GM12878 (cell line): Measurements from ENCODE around the gene OSBPL10. TPM values are rescaled to one million over a fixed set of nuclear protein-coding genes. Genes with fewer than 3 reads are reported as not detected.

Experiments
- BMI1 ChIP-seq: fragments of 450-650 bp; IDR thresholded peaks from 2 replicates; pipeline ENCODE4 v1.6.1; 2016; ENCODE audit warnings: mild to moderate bottlenecking, moderate library complexity, borderline replicate concordance
- CHD1 ChIP-seq: IDR thresholded peaks from 2 replicates; pipeline ENCODE4 v1.6.1; 2012; ENCODE audit warnings: low read depth, low read length, improper control_type of control experiment
- DPF2 ChIP-seq: fragments of 450-650 bp; IDR thresholded peaks from 2 replicates; pipeline ENCODE4 v1.6.1; 2017; ENCODE audit warnings: mild to moderate bottlenecking
- EP300 ChIP-seq, 2 experiments: fragments of 150-350 bp in 1 of 2; IDR thresholded peaks; 2 replicates each; pipeline ENCODE4 v1.6.1; 2011 to 2012; ENCODE audit warnings: low read depth in 2 of 2, low read length in 2 of 2, borderline replicate concordance in 1 of 2, improper control_type of control experiment in 1 of 2, inconsistent platforms in 1 of 2; ENCODE audit not compliant: control insufficient read depth in 1 of 2
- IKZF1 ChIP-seq: fragments of 450-650 bp; conservative IDR thresholded peaks from 2 replicates; pipeline ENCODE4 v1.6.1; 2017; ENCODE audit warnings: antibody characterized with exemption, mild to moderate bottlenecking
- POLR2A ChIP-seq: IDR thresholded peaks from 2 replicates; pipeline ENCODE4 v1.6.1; 2011; ENCODE audit warnings: low read depth, mild to moderate bottlenecking, low read length
- POU2F2 ChIP-seq: IDR thresholded peaks from 3 replicates; pipeline ENCODE4 v1.6.1; 2011; ENCODE audit warnings: low read depth, mild to moderate bottlenecking, low read length, borderline replicate concordance
- SMAD1 ChIP-seq: fragments of 450-650 bp; IDR thresholded peaks from 2 replicates; pipeline ENCODE4 v1.6.1; 2018; ENCODE audit warnings: mild to moderate bottlenecking, low read depth; ENCODE audit not compliant: partially characterized antibody
- STAT3 ChIP-seq: IDR thresholded peaks from 2 replicates; pipeline ENCODE4 v1.6.1; 2011; ENCODE audit warnings: low read depth, low read length, improper control_type of control experiment
- YY1 ChIP-seq: IDR thresholded peaks from 2 replicates; pipeline ENCODE4 v1.6.1; 2011; ENCODE audit warnings: low read depth, mild to moderate bottlenecking, low read length
- polyA plus RNA-seq, 11 experiments: library from polyadenylated mRNA; depleted of rRNA in 4 of 11; unstranded in 6 of 11; stranded (reverse) in 5 of 11; fragments of >200 nt; fragmentation: Nextera tagmentation in 4 of 11; fragmentation: Illumina TruSeq in 1 of 11; extraction: Ambion mirVana in 4 of 11; extraction: Trizol in 1 of 11; gene quantifications; 1 replicate in 1 of 11; 2 replicates in 10 of 11; pipeline versions ENCODE4 v1.2.1 to v1.2.3, GENCODE V29; 2011 to 2016; ENCODE audit warnings: inconsistent platforms in 2 of 11, missing spikeins in 2 of 11, low read depth in 1 of 11
- total RNA-seq, 4 experiments: library from RNA; depleted of rRNA in 3 of 4; stranded (reverse); fragments of >200 nt in 3 of 4; fragmentation: Illumina TruSeq in 1 of 4; extraction: Trizol in 1 of 4; gene quantifications; 2 replicates each; pipeline versions ENCODE4 v1.2.1 to v1.2.3, GENCODE V29; 2013 to 2021
- TF ChIP-seq, protein P1 (sequence below): fragments of 450-650 bp; IDR thresholded peaks from 2 replicates; pipeline ENCODE4 v1.6.1; 2018; ENCODE audit warnings: borderline replicate concordance, mild to moderate bottlenecking; ENCODE audit not compliant: partially characterized antibody
- TF ChIP-seq, protein P2 (sequence below): fragments of 450-650 bp; IDR thresholded peaks from 2 replicates; pipeline ENCODE4 v1.6.1; 2016; ENCODE audit warnings: mild to moderate bottlenecking, moderate library complexity, borderline replicate concordance

The OSBPL10 gene
- total and polyA plus RNA-seq, 10 of the 15 experiments (the other 5 are each of a cell fraction or from before 2014, with no cell fraction given): 0.03 to 0.25 (median 0.09) TPM; not detected in 5

DNA sequence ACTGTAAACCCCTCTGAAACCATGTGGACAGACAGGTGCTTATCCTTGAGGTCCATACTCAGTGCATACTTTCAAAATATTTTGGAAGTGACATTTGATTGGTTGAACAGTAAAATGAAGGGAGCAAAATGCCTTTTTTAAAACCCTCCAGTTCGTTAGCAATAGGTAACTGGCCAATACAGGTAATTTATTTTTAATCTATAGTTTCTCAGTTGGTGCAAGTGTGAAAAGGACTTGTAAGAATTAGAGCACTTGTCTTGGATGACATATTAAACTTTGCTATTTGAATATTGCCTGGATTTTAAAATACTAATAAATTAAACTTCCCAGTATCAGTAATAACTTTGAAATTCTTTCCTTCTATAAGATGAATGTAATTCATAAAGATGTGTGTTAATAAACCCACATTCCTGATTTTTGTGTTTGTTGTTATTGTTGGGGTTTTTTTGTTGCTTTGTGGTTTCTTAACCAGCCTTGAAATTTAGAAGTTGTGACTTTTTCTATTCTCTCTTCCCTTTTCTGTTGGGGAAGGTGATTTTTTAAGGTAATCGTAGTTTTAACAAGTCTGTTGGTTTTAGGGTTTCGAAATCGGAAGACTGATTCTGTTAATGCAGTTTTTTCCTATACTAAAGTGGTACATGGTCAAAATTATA lies 358.3 kb downstream of the OSBPL10 start (continued):
- TF ChIP-seq, protein P1, sequence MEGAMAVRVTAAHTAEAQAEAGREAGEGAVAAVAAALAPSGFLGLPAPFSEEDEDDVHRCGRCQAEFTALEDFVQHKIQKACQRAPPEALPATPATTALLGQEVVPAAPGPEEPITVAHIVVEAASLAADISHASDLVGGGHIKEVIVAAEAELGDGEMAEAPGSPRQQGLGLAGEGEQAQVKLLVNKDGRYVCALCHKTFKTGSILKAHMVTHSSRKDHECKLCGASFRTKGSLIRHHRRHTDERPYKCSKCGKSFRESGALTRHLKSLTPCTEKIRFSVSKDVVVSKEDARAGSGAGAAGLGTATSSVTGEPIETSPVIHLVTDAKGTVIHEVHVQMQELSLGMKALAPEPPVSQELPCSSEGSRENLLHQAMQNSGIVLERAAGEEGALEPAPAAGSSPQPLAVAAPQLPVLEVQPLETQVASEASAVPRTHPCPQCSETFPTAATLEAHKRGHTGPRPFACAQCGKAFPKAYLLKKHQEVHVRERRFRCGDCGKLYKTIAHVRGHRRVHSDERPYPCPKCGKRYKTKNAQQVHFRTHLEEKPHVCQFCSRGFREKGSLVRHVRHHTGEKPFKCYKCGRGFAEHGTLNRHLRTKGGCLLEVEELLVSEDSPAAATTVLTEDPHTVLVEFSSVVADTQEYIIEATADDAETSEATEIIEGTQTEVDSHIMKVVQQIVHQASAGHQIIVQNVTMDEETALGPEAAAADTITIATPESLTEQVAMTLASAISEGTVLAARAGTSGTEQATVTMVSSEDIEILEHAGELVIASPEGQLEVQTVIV: no peak
- peak; percentile 61; the same call in 1 of the 2 replicates for TF ChIP-seq IKZF1
- TF ChIP-seq YY1: no peak
- TF ChIP-seq POU2F2: no peak
- no peak for TF ChIP-seq POLR2A
- no peak for TF ChIP-seq CHD1
- TF ChIP-seq SMAD1: peak; percentile 43
- TF ChIP-seq, protein P2, sequence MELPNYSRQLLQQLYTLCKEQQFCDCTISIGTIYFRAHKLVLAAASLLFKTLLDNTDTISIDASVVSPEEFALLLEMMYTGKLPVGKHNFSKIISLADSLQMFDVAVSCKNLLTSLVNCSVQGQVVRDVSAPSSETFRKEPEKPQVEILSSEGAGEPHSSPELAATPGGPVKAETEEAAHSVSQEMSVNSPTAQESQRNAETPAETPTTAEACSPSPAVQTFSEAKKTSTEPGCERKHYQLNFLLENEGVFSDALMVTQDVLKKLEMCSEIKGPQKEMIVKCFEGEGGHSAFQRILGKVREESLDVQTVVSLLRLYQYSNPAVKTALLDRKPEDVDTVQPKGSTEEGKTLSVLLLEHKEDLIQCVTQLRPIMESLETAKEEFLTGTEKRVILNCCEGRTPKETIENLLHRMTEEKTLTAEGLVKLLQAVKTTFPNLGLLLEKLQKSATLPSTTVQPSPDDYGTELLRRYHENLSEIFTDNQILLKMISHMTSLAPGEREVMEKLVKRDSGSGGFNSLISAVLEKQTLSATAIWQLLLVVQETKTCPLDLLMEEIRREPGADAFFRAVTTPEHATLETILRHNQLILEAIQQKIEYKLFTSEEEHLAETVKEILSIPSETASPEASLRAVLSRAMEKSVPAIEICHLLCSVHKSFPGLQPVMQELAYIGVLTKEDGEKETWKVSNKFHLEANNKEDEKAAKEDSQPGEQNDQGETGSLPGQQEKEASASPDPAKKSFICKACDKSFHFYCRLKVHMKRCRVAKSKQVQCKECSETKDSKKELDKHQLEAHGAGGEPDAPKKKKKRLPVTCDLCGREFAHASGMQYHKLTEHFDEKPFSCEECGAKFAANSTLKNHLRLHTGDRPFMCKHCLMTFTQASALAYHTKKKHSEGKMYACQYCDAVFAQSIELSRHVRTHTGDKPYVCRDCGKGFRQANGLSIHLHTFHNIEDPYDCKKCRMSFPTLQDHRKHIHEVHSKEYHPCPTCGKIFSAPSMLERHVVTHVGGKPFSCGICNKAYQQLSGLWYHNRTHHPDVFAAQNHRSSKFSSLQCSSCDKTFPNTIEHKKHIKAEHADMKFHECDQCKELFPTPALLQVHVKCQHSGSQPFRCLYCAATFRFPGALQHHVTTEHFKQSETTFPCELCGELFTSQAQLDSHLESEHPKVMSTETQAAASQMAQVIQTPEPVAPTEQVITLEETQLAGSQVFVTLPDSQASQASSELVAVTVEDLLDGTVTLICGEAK: 0 out of 2 replicates have a peak, but pooled peaks have one; percentile 8
- peak; percentile 95 for TF ChIP-seq DPF2
- TF ChIP-seq STAT3: peak; percentile 73; the same call in 1 of the 2 replicates
- peak; percentile 84 to 85 for TF ChIP-seq EP300 (IDR thresholded peaks at IDR 0.05; ENCODE audit: borderline replicate concordance in 1 of 2, control insufficient read depth in 1 of 2, low read depth in 2 of 2, low read length in 2 of 2)
- TF ChIP-seq BMI1: peak; percentile 84
